Peyer's patch (tissue), 4 donors: ENCODE results near the gene MFSD6L. TPM values are rescaled to one million over a fixed set of nuclear protein-coding genes. Genes with fewer than 3 reads are reported as not detected.

ENCODE experiments used
- DNase-seq, 3 donors: peaks; one replicate each; pipeline ENCODE4 v3.0.0-alpha.2; 2017 to 2019
- H3K27ac ChIP-seq, 4 donors: fragments of 200-600 bp; sonication (generic); one replicate each; pipeline ENCODE4 v1.5.1; 2016 to 2019
- H3K27me3 ChIP-seq, 2 donors: fragments of 200-600 bp; sonication (generic); one replicate each; pipeline ENCODE4 v1.5.1; 2019
- H3K36me3 ChIP-seq, 3 donors: fragments of 200-600 bp; sonication (generic); one replicate each; pipeline ENCODE4 v1.5.1; 2016 to 2019
- H3K4me1 ChIP-seq, 4 donors: fragments of 200-600 bp; sonication (generic); one replicate each; pipeline ENCODE4 v1.5.1; 2016 to 2019
- H3K4me3 ChIP-seq, 4 donors: fragments of 200-600 bp; sonication (generic); 1 replicate in 3 of 4; 2 replicates in 1 of 4; pipeline ENCODE4 v1.5.1; 2016 to 2019; ENCODE audit warnings: mild to moderate bottlenecking in 1 of 4
- H3K9me3 ChIP-seq, 4 donors: fragments of 200-600 bp; sonication (generic); one replicate each; pipeline ENCODE4 v1.5.1; 2016 to 2019; ENCODE audit warnings: mild to moderate bottlenecking in 1 of 4
- CTCF ChIP-seq, 6 experiments: fragments of 450-650 bp in 4 of 6; fragments of 200-600 bp in 2 of 6; sonication (generic) in 1 of 6; IDR thresholded peaks; one replicate each; pipeline ENCODE4 v1.5.1; 2017 to 2019; ENCODE audit warnings: antibody characterized with exemption in 6 of 6, mild to moderate bottlenecking in 3 of 6, moderate library complexity in 1 of 6
- POLR2A ChIP-seq, 2 donors: fragments of 450-650 bp; IDR thresholded peaks; one replicate each; pipeline ENCODE4 v1.5.1; 2017; ENCODE audit warnings: antibody characterized with exemption in 2 of 2, mild to moderate bottlenecking in 2 of 2, moderate library complexity in 2 of 2
- total RNA-seq, 4 donors: library from RNA; depleted of rRNA; stranded (reverse); fragments of >200 nt; gene quantifications; one replicate each; pipeline ENCODE4 v1.1.0, GENCODE V29; 2016

The MFSD6L gene
- total RNA-seq, 4 donors from 2014 or later = 1.2 to 3.2 (median 1.6) TPM; not detected in 1

DNA sequence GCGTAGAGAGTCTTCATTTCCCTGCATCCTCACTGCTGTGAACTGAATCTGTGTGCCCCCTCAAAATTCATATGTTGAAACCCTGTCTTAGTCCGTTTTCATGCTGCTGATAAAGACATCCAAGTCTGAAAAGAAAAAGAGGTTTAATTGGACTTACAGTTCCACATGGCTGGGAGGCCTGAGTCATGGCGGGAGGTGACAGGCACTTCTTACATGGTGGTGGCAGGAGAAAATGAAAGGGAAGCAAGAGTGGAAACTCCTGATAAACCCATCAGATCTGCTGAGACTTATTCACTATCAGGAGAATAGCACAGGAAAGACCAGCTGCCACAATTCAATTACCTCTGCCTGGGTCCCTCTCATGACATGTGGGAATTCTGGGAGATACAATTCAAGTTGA, 51.4 kb downstream of the MFSD6L start:
- Histone ChIP-seq H3K36me3 (no peaks in the 10 kb centered on the region), H3K27me3 (no peaks in the 10 kb centered on the region), H3K4me1 (peaks cover 0 to 15% (median 3%) of the 10 kb centered on the region in 4 donors), H3K4me3 (no peak overlapping the region), H3K27ac (no peak overlapping the region), H3K9me3 (no peaks in the 10 kb centered on the region)
- TF ChIP-seq POLR2A (IDR thresholded peaks at IDR 0.05) = no peak
- TF ChIP-seq CTCF (IDR thresholded peaks at IDR 0.05) = no peak
- DNase-seq = no peak

Other genes with a start within 250 kb of the MFSD6L start
- 10 to 100 TPM in 1 of 4 donors, 1 to 10 TPM in 3; 1.2 to 10.7 (median 3.6) TPM for gene MYH10, start 168.6 kb downstream of the MFSD6L start, total RNA-seq
- gene CCDC42, start 54.5 kb downstream of the MFSD6L start, total RNA-seq = not detected
- not detected for gene SPDYE4, start 40.8 kb downstream of the MFSD6L start, total RNA-seq
- gene PIK3R6, start 68.3 kb upstream of the MFSD6L start, total RNA-seq = 10 to 100 TPM in 1 of 4 donors, 1 to 10 TPM in 2, under 1 TPM in 1; 0.88 to 14.9 (median 2.8) TPM
- gene PIK3R5, start 166.3 kb upstream of the MFSD6L start, total RNA-seq = 10 to 100 TPM in 2 of 4 donors, 1 to 10 TPM in 2; 6.3 to 74.3 (median 10.3) TPM
- gene NTN1, start 222.1 kb upstream of the MFSD6L start, total RNA-seq = 10 to 100 TPM in 2 of 4 donors, 1 to 10 TPM in 2; 4.0 to 17.3 (median 10.9) TPM